ENCODE measurements around the gene CUEDC2.

The CUEDC2 gene

GRCh38 chr10:102381983-102382382 is 50.4 kb downstream of the CUEDC2 start:
- no peak overlapping the region for H3K27ac ChIP-seq (ENCODE audit: low read depth, low read length)
- H3K36me3 ChIP-seq (ENCODE audit: control insufficient read depth, low read length), result peaks cover 23% of the 10 kb centered on the region
- H3K79me2 ChIP-seq (ENCODE audit: control insufficient read depth, low read length), result no peaks in the 10 kb centered on the region
- TF ChIP-seq CTCF (IDR thresholded peaks at IDR 0.05; ENCODE audit: low read depth, low read length, poor library complexity, severe bottlenecking) (no peak), EZH2phosphoT487 (IDR thresholded peaks at IDR 0.05; ENCODE audit: borderline replicate concordance, low read length) (no peak)
- H4K20me1 ChIP-seq (ENCODE audit: control insufficient read depth, insufficient read depth, low read depth, low read length), result no peaks in the 10 kb centered on the region
- H3K4me2 ChIP-seq (ENCODE audit: low read length), result no peak overlapping the region
- 0 out of 2 replicates have a peak, but pooled peaks cover 2% of the 10 kb centered on the region for H3F3A ChIP-seq (ENCODE audit: control insufficient read depth, insufficient read depth)
- no peaks in the 10 kb centered on the region for H3K9me2 ChIP-seq (replicated peaks; ENCODE audit: control insufficient read depth, low read length)
- no peak overlapping the region for H3K4me3 ChIP-seq (ENCODE audit: low read length)
- H3K4me1 ChIP-seq (ENCODE audit: control insufficient read depth, low read length), result peaks cover 13% of the 10 kb centered on the region
- H3K27me3 ChIP-seq (ENCODE audit: control insufficient read depth, low read length), result no peaks in the 10 kb centered on the region
- no peaks in the 10 kb centered on the region for H3K9me3 ChIP-seq (ENCODE audit: control insufficient read depth, insufficient read depth, low read length)

DNA sequence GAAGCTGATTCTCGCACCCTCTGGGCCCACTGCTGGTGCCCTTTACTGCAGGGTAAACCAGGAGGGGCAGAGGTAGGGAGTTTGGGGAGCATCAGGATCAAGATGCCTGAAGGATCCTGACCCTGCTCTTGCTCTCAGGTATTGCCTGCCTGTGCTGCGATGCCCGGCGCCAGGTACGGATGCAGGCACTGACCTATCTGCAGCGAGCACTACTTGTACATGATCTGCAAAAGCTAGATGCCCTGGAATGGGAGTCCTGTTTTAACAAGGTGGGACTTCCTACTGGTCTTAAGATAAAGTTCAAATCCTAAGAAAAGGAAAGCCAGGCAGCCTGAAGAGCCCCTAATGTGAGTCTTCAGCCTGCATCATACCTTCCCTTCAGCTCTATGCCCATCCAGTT is 53.0 kb downstream of the CUEDC2 start:
- Histone ChIP-seq H3K4me2 (ENCODE audit: low read length) (no peak overlapping the region), H3K4me1 (ENCODE audit: control insufficient read depth, low read length) (peaks cover 3% of the 10 kb centered on the region), H3K27me3 (ENCODE audit: control insufficient read depth, low read length) (no peaks in the 10 kb centered on the region), H3K27ac (ENCODE audit: low read depth, low read length) (no peak overlapping the region), H3K79me2 (ENCODE audit: control insufficient read depth, low read length) (no peaks in the 10 kb centered on the region), H4K20me1 (ENCODE audit: control insufficient read depth, insufficient read depth, low read depth, low read length) (no peaks in the 10 kb centered on the region), H3K9me3 (ENCODE audit: control insufficient read depth, insufficient read depth, low read length) (no peaks in the 10 kb centered on the region), H3K4me3 (ENCODE audit: low read length) (no peak overlapping the region), H3K9me2 (replicated peaks; ENCODE audit: control insufficient read depth, low read length) (no peaks in the 10 kb centered on the region), H3K36me3 (ENCODE audit: control insufficient read depth, low read length) (peaks cover 43% of the 10 kb centered on the region), H3F3A (ENCODE audit: control insufficient read depth, insufficient read depth) (no peaks in the 10 kb centered on the region)
- TF ChIP-seq CTCF (IDR thresholded peaks at IDR 0.05; ENCODE audit: low read depth, low read length, poor library complexity, severe bottlenecking), result no peak

DNA sequence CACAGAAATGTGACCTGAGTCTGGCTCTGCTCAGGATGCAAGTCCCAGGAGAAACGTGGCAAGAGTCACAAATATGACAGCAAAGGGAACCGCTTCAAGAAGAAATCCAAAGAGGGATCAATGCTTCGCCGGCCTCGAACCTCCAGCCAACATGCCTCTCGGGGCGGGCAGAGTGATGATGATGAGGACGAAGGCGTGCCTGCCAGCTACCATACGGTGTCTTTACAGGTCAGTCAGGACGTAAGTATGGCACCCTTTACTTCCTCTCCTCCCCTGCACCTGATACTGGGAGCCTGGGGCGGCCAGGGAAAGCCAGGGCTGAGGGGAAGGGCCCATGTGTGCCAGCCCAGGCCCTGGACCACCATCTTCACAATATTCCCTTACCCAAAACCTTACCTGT is 55.5 kb downstream of the CUEDC2 start:
- Histone ChIP-seq H3K27me3 (ENCODE audit: control insufficient read depth, low read length) (no peaks in the 10 kb centered on the region), H4K20me1 (ENCODE audit: control insufficient read depth, insufficient read depth, low read depth, low read length) (no peaks in the 10 kb centered on the region), H3K4me1 (ENCODE audit: control insufficient read depth, low read length) (no peaks in the 10 kb centered on the region), H3K79me2 (ENCODE audit: control insufficient read depth, low read length) (no peaks in the 10 kb centered on the region), H3K4me3 (ENCODE audit: low read length) (no peak overlapping the region), H3F3A (ENCODE audit: control insufficient read depth, insufficient read depth) (no peaks in the 10 kb centered on the region), H3K9me3 (ENCODE audit: control insufficient read depth, insufficient read depth, low read length) (no peaks in the 10 kb centered on the region), H3K27ac (ENCODE audit: low read depth, low read length) (no peak overlapping the region), H3K36me3 (ENCODE audit: control insufficient read depth, low read length) (peaks cover 51% of the 10 kb centered on the region), H3K4me2 (ENCODE audit: low read length) (no peak overlapping the region), H3K9me2 (replicated peaks; ENCODE audit: control insufficient read depth, low read length) (no peaks in the 10 kb centered on the region)
- no peak for TF ChIP-seq CTCF (IDR thresholded peaks at IDR 0.05; ENCODE audit: low read depth, low read length, poor library complexity, severe bottlenecking)
- no peak for TF ChIP-seq EZH2phosphoT487 (IDR thresholded peaks at IDR 0.05; ENCODE audit: borderline replicate concordance, low read length)

GRCh38 chr10:102375867-102376266 is 56.5 kb downstream of the CUEDC2 start:
- no peak for TF ChIP-seq EZH2phosphoT487 (IDR thresholded peaks at IDR 0.05; ENCODE audit: borderline replicate concordance, low read length)
- Histone ChIP-seq H3K36me3 (ENCODE audit: control insufficient read depth, low read length) (peaks cover 55% of the 10 kb centered on the region), H3K4me2 (ENCODE audit: low read length) (no peak overlapping the region), H3F3A (ENCODE audit: control insufficient read depth, insufficient read depth) (no peaks in the 10 kb centered on the region), H3K79me2 (ENCODE audit: control insufficient read depth, low read length) (no peaks in the 10 kb centered on the region), H3K27ac (ENCODE audit: low read depth, low read length) (no peak overlapping the region), H4K20me1 (ENCODE audit: control insufficient read depth, insufficient read depth, low read depth, low read length) (no peaks in the 10 kb centered on the region), H3K4me3 (ENCODE audit: low read length) (no peak overlapping the region), H3K9me3 (ENCODE audit: control insufficient read depth, insufficient read depth, low read length) (no peaks in the 10 kb centered on the region), H3K27me3 (ENCODE audit: control insufficient read depth, low read length) (no peaks in the 10 kb centered on the region), H3K9me2 (replicated peaks; ENCODE audit: control insufficient read depth, low read length) (no peaks in the 10 kb centered on the region), H3K4me1 (ENCODE audit: control insufficient read depth, low read length) (no peaks in the 10 kb centered on the region)

All from DOHH2 (cell line).